ENCODE data around the gene NUDT10. TPM values are rescaled to one million over a fixed set of nuclear protein-coding genes. Genes with fewer than 3 reads are reported as not detected.

The NUDT10 gene
- total RNA-seq: 3.3 and 5.8 TPM in 2 replicates

GRCh38 chrX:51332188-51332942 lies at the start of gene NUDT10:
NUDT10 (plus strand) TSS chrX:51332822; CDS start chrX:51332966, 144 bp downstream.

Other genes starting within 250 kb of the NUDT10 start
- 7.6 and 11.4 TPM in 2 replicates for gene NUDT11, start 163.8 kb downstream of the NUDT10 start, total RNA-seq